Ovary (tissue), 3 donors: ENCODE data around the gene MSH3.

ENCODE experiments used
- CTCF ChIP-seq, 3 donors: fragments of 450-650 bp in 2 of 3; fragments of 200-600 bp in 1 of 3; IDR thresholded peaks; one replicate each; pipeline versions ENCODE4 v1.5.1 to v1.8.0; 2016 to 2022; ENCODE audit warnings: antibody characterized with exemption in 3 of 3, mild to moderate bottlenecking in 1 of 3
- POLR2A ChIP-seq: fragments of 450-650 bp; IDR thresholded peaks from one replicate; pipeline ENCODE4 v1.6.1; 2017; ENCODE audit warnings: antibody characterized with exemption, mild to moderate bottlenecking, moderate library complexity
- donor health status: DM: no; HTN: no; CAD: no.

- TF ChIP-seq CTCF (IDR thresholded peaks at IDR 0.05), result no peak
- no peak for TF ChIP-seq POLR2A
Observed at GRCh38 chr5:80864109-80864508, 209.7 kb downstream of the MSH3 start.
